GM21381 (cell line): ENCODE results near the gene NOL12.
"Not testable (repeated sequence)": the region's sequence is repeated elsewhere in the genome, so short reads cannot be mapped to it uniquely, and the experiment has no call there.

Experiments used
- ATAC-seq: cut with Tn5 transposase; IDR thresholded peaks from one replicate; pipeline ENCODE4 v1.9.1; 2021; ENCODE audit warnings: mild to moderate bottlenecking, moderate library complexity; ENCODE audit not compliant: unreplicated experiment

NOL12 gene, protein sequence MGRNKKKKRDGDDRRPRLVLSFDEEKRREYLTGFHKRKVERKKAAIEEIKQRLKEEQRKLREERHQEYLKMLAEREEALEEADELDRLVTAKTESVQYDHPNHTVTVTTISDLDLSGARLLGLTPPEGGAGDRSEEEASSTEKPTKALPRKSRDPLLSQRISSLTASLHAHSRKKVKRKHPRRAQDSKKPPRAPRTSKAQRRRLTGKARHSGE

DNA sequence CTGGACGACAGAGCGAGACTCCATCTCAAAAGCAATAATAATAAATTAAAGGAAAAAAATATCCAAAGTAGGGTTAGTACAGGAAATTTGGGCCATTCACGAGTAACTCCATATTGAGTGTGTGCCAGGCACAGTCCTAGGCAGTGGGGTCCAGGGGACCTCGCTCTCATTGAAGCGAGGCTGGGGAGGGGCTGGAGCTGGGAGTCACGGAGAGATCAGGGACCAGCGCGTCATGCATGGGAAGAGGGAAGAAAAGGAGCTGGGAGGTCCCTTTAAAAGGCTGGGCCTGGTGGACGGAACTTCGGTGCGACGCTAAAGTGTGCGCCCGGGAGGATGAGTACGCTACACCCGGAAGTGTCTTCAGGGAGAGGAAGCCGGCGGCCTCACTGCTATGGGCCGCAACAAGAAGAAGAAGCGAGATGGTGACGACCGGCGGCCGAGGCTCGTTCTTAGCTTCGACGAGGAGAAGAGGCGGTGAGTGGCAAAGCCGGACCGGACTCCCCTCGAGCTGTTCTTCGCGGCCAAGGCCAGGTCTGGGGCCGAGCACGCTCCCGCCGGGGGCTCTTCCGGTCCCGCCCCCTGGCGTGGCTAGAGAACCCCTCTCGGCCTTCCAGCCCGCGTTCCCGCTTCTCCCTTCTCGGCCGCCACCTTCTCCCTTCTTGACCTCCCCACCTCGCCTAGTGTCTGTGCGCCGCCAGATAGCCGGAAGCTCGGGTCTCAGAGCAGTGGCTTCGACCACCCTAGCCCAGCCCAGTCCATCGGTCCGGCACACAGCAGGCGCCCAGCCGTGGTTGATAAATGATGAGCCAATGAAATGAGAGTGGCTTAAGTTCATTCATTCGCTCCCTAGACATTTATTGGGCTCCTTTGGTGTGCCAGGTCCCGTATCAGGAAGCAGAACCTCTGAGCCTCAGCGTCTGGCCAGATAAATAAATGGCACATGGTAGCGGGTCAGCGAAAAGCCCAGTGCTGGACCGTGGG lies at the start of gene NOL12:
Gene NOL12, plus strand, starts transcription at position 342 of the 981 bp plus-strand sequence. Its CDS starts 50 bp downstream, at position 392.
- peak; percentile 78 for ATAC-seq

- ATAC-seq: no peak
Measured at GRCh38 chr22:37636949-37637273, 49.2 kb upstream of the NOL12 start.

DNA sequence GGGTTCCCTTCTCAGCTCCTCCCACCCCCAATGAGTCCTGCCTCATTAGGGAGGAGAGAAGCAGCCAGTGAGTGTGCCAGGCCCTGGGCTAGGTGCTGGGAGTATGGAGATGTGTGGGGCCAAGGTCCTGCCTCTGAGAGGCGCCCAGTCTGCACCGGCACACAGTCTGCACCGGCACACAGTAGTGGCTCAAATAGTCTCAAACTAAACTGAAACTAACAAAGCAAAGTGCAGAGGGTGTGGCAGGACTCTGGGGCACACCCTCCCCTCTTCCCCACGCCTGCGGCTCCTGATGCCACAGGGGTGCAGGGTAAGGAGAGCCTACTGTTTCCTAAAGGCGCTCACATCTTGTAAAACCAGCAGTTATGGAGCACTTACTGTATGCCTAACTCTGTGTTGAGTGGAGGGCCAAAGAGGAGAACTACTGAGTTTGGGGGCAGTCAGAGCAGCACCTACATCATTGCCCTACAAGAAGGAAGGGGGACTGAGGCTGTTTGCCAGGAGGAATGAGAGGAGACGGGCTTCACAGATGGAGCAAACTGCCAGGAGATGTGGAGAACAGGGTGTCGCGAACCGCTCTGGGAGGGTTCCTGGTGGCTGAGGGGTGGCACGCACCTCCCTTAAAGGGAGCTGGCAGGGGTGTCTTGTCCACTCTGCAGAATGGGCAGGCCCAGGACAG lies 47.6 kb upstream of the NOL12 start:
- ATAC-seq: no peak

GRCh38 chr22:37639070-37639760 lies 46.9 kb upstream of the NOL12 start, which contains the start of gene SH3BP1:
TSS of gene SH3BP1 (plus strand) at chr22:37639669. CDS start at chr22:37639788, 119 bp downstream.
- no peak for ATAC-seq

DNA sequence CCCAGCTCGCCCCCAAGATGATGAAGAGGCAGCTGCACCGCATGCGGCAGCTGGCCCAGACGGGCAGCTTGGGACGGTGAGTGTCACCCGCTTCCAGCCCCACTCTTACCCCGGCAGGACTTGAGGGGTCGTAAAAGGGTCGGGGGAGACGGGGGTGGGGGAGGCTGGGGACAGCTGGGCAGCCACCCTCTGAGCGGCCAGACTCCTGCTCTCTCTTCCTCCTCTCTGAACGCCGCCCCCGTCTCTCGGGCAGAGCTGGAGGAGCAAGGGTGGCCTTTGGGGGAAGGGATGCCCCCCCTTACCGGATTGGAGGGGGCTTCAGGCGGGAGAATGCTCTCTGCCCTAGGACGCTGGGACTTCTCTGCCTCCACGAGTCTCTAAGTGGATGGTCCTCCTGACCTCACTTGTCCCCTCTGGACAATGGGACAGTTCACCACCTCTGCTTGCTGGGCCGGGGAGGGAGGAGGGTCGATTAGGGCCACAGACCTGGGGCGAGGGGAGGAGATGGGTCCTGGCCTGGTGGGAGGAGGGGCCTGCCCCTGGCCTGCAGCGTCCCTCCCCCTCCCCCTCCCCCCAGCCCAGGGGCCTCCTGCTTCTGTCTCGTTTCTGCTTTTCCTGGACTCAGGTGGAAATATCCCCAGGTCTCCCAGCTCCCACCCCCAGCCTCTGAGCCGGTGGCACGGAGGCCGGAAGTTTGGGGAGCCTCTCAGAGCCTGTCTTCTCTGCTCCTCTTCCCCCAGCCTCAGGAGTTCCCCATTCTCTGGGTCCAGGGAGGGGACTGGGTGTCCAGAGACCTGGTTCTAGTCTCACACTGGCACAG lies 46.2 kb upstream of the NOL12 start:
- no peak for ATAC-seq

GRCh38 chr22:37640591-37641560 lies 45.3 kb upstream of the NOL12 start:
- no peak for ATAC-seq

GRCh38 chr22:37641561-37641949 lies 44.6 kb upstream of the NOL12 start:
- no peak for ATAC-seq

GRCh38 chr22:37643225-37643847 lies 42.8 kb upstream of the NOL12 start:
- no peak for ATAC-seq

- no peak for ATAC-seq
Measured at GRCh38 chr22:37647317-37647716, 38.8 kb upstream of the NOL12 start.

GRCh38 chr22:37647928-37648327 lies 38.2 kb upstream of the NOL12 start:
- ATAC-seq: no peak

- ATAC-seq: no peak
Measured at GRCh38 chr22:37650463-37651136, 35.5 kb upstream of the NOL12 start.

DNA sequence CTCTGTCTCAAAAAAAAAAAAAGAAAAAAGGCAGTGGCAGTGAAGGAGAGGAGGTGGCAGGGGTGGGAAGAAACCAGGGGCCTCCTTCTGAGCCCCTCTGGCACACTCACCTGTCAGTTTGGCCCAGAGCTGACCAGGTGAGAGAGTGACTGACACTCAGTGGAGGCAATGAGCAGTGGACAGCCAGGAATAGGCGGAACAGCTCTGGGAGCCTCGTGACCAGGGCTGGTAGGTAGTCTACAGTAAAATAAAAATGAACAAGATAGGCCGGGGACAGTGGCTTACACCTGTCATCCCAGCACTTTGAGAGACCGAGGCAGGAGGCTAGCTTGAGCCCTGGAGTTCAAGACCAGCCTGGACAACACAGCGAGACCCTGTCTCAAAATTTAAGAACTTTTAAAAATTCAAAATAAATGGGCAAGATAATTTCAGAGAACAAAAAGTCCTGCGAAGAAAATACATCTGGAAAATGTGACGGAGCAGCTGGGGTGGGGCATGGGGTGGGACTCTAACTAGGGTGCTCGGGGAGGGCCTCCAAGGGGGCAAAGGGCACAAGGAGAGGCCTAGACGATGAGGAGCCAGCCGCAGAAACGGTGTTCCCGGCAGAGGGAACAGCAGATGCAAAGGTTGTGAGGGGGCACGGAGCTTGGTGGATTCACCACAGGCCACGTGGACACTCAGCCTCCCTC lies 31.4 kb upstream of the NOL12 start:
- no peak for ATAC-seq

GRCh38 chr22:37655252-37655563 lies 30.9 kb upstream of the NOL12 start:
- ATAC-seq: no peak

DNA sequence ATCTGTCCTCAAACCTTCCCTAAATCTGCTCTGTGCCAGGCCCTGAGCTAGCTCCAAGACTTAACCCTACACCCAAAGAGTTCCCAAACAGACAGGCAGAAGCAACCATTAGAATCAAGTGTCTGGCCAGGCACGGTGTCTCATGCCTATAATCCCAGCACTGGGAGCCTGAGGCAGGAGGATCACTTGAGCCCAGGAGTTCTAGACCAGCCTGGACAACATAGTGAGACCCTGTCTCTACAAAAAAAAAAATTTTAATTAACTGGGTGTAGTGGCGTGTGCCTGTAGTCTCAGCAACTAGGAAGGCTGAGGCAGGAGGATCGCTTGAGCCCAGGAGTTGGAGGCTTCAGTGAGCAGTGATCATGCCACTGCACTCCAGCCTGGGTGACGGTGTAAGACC lies 29.6 kb upstream of the NOL12 start:
- not testable (repeated sequence) for ATAC-seq

GRCh38 chr22:37657590-37658132 lies 28.5 kb upstream of the NOL12 start:
- ATAC-seq: no peak

- peak; percentile 75 for ATAC-seq
Measured at GRCh38 chr22:37658133-37659065, 27.7 kb upstream of the NOL12 start, which contains the start of gene PDXP. TSS of gene PDXP (plus strand) at chr22:37658723. CDS start at chr22:37658783, 60 bp downstream.
